ENCODE data around the gene ALS2CL.

GRCh38 chr3:46709721-46710120 lies 16.2 kb upstream of the ALS2CL start:
- TF ChIP-seq CTCF (conservative IDR thresholded peaks at IDR 0.05; ENCODE audit: low read depth, low read length) (no peak), EZH2 (IDR thresholded peaks at IDR 0.05; ENCODE audit: borderline replicate concordance, low read depth, low read length, poor library complexity, severe bottlenecking) (no peak)

Measured in A673 (cell line).